HepG2 (cell line): ENCODE data around the gene USP32. TPM values are rescaled to one million over a fixed set of nuclear protein-coding genes. Genes with fewer than 3 reads are reported as not detected.
A peak's percentile ranks its signal among the peaks of the same experiment; 100 is the strongest.

Experiments used
- CBX2 ChIP-seq, 2 experiments: fragments of 200-600 bp in 1 of 2; sonication (generic); formaldehyde crosslinking in 1 of 2; IDR thresholded peaks; 2 replicates each; pipeline versions ENCODE4 v1.7.0 to v1.8.1; 2018 to 2022; ENCODE audit warnings: low read depth in 2 of 2, low read length in 1 of 2, mild to moderate bottlenecking in 1 of 2, missing genetic modification reagents in 1 of 2
- CREM ChIP-seq, 2 experiments: sonication (generic) in 1 of 2; formaldehyde crosslinking in 1 of 2; IDR thresholded peaks; 2 replicates each; pipeline versions ENCODE4 v1.4.0 to v1.6.1; 2016 to 2020; ENCODE audit warnings: antibody characterized with exemption in 1 of 2, mild to moderate bottlenecking in 1 of 2, missing genetic modification reagents in 1 of 2
- DNMT3B ChIP-seq: conservative IDR thresholded peaks from 2 replicates; pipeline ENCODE4 v1.6.1; 2016; ENCODE audit warnings: missing biosample characterization, control low read depth
- FOSL2 ChIP-seq: sonication (generic); formaldehyde crosslinking; IDR thresholded peaks from 2 replicates; pipeline ENCODE4 v1.4.0; 2020; ENCODE audit warnings: missing genetic modification reagents
- HCFC1 ChIP-seq: fragments of 150-350 bp; IDR thresholded peaks from 2 replicates; pipeline ENCODE4 v1.6.1; 2014; ENCODE audit warnings: low read depth, low read length
- MAFK ChIP-seq, 2 experiments: IDR thresholded peaks in 1 of 2; conservative IDR thresholded peaks in 1 of 2; 2 replicates each; pipeline ENCODE4 v1.6.1; 2011; ENCODE audit warnings: improper control_type of control experiment in 2 of 2, low read length in 2 of 2
- MIER3 ChIP-seq: IDR thresholded peaks from 2 replicates; pipeline ENCODE4 v1.6.1; 2016; ENCODE audit warnings: missing compliant biosample characterization, borderline replicate concordance
- MLLT10 ChIP-seq: sonication (generic); formaldehyde crosslinking; IDR thresholded peaks from 2 replicates; pipeline ENCODE4 v1.4.0; 2020; ENCODE audit warnings: missing genetic modification reagents
- MXI1 ChIP-seq: IDR thresholded peaks from 3 replicates; pipeline ENCODE4 v1.6.1; 2012; ENCODE audit warnings: low read depth, low read length, inconsistent platforms, borderline replicate concordance
- NR2F1 ChIP-seq, 2 experiments: fragments of 450-650 bp in 1 of 2; formaldehyde crosslinking in 1 of 2; IDR thresholded peaks; 2 replicates each; pipeline versions ENCODE4 v1.5.0 to v1.6.1; 2016 to 2020; ENCODE audit warnings: mild to moderate bottlenecking in 1 of 2, missing compliant biosample characterization in 1 of 2, missing genetic modification reagents in 1 of 2, moderate library complexity in 1 of 2
- PAF1 ChIP-seq: IDR thresholded peaks from 2 replicates; pipeline ENCODE4 v1.6.1; 2016; ENCODE audit warnings: missing genetic modification reagents, missing compliant biosample characterization
- RFX5 ChIP-seq: IDR thresholded peaks from 2 replicates; pipeline ENCODE4 v1.6.1; 2011; ENCODE audit warnings: low read depth, low read length, improper control_type of control experiment
- SYNCRIP ChIP-seq: fragments of 200-400 bp; formaldehyde crosslinking; IDR thresholded peaks from 2 replicates; pipeline ENCODE4 v1.6.1; 2018; ENCODE audit warnings: mild to moderate bottlenecking, low read depth, low read length; ENCODE audit not compliant: insufficient read depth
- YY1 ChIP-seq: IDR thresholded peaks from 2 replicates; pipeline ENCODE4 v1.6.1; 2011; ENCODE audit warnings: low read length, low read depth, moderate library complexity, mild to moderate bottlenecking; ENCODE audit not compliant: insufficient read depth, insufficient replicate concordance
- ZFP36L1 ChIP-seq: sonication (generic); formaldehyde crosslinking; IDR thresholded peaks from 2 replicates; pipeline ENCODE4 v1.8.0; 2022; ENCODE audit warnings: mild to moderate bottlenecking, missing genetic modification reagents, moderate library complexity
- ZNF7 ChIP-seq: IDR thresholded peaks from 2 replicates; pipeline ENCODE4 v1.6.1; 2016; ENCODE audit warnings: missing biosample characterization, missing genetic modification reagents
- ZNF891 ChIP-seq: sonication (generic); formaldehyde crosslinking; IDR thresholded peaks from 2 replicates; pipeline ENCODE4 v1.5.0; 2020; ENCODE audit warnings: mild to moderate bottlenecking, missing genetic modification reagents
- ZSCAN30 ChIP-seq: sonication (generic); formaldehyde crosslinking; IDR thresholded peaks from 2 replicates; pipeline ENCODE4 v1.5.0; 2020; ENCODE audit warnings: mild to moderate bottlenecking, missing genetic modification reagents
- polyA plus RNA-seq, 8 experiments: library from polyadenylated mRNA; depleted of rRNA in 3 of 8; stranded (reverse) in 7 of 8; unstranded in 1 of 8; fragments of >200 nt; fragmentation: Illumina TruSeq in 4 of 8; extraction: Trizol in 4 of 8; gene quantifications; 2 replicates each; pipeline versions ENCODE4 v1.2.1 to v1.2.3, GENCODE V29; 2011 to 2016; ENCODE audit warnings: low read depth in 4 of 8, missing spikeins in 1 of 8, mixed read lengths in 1 of 8; ENCODE audit not compliant: insufficient read depth in 1 of 8
- total RNA-seq, 5 experiments: library from RNA; depleted of rRNA; stranded (reverse); fragments of >200 nt; fragmentation: Illumina TruSeq; extraction: Trizol; gene quantifications; 2 replicates each; pipeline ENCODE4 v1.2.3, GENCODE V29; 2016; ENCODE audit warnings: low read depth in 1 of 5
- TF ChIP-seq, protein P1 (sequence below): sonication (generic); formaldehyde crosslinking; IDR thresholded peaks from 2 replicates; pipeline ENCODE4 v1.9.0; 2021; ENCODE audit warnings: mild to moderate bottlenecking, missing genetic modification reagents
- TF ChIP-seq, protein P2 (sequence below): sonication (generic); formaldehyde crosslinking; IDR thresholded peaks from 2 replicates; pipeline ENCODE4; 2020; ENCODE audit warnings: missing genetic modification reagents, mild to moderate bottlenecking, borderline replicate concordance
- TF ChIP-seq, protein P3 (sequence below): sonication (generic); formaldehyde crosslinking; IDR thresholded peaks from 2 replicates; pipeline ENCODE4 v1.8.1; 2023; ENCODE audit warnings: mild to moderate bottlenecking, missing genetic modification reagents, borderline replicate concordance

The USP32 gene
- total and polyA plus RNA-seq, 2 of the 13 experiments (the other 11 are each of a cell fraction or from before 2014, with no cell fraction given), result 24.9 to 39.9 TPM

DNA sequence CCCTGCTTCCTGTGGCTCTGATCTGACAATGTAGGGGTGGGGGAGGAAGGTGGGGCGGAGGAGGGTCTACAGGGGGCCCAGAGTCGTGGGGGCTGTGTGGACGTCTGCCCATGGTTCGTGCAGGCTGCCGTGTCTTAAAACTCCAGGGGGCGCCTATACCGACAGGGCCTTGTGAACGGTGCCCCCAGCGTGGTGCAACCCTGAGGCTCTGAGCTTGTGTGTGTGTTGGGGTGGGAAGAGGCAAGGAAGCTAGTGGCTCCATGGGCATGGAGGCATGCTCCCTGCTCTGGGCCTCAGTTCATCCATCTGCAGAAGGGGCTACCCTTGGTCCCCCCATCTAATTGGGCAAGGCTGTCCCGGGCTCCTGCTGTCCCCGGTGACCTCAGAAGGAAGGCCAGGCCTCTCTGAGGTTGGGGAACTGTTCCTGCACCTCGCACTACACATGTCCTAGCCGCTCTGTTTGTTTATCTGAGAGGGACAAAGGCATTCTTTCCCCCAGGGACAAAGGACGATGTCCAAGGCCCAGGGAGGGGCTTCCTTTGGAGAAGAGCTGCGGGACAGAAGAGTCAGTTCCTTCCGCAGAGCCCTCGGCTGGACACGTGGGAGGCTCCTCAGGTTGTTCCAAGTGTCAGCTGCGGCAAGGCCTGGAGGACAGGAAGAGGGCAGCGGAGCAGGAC lies 228.7 kb downstream of the USP32 start (continued):
- TF ChIP-seq, protein P1, sequence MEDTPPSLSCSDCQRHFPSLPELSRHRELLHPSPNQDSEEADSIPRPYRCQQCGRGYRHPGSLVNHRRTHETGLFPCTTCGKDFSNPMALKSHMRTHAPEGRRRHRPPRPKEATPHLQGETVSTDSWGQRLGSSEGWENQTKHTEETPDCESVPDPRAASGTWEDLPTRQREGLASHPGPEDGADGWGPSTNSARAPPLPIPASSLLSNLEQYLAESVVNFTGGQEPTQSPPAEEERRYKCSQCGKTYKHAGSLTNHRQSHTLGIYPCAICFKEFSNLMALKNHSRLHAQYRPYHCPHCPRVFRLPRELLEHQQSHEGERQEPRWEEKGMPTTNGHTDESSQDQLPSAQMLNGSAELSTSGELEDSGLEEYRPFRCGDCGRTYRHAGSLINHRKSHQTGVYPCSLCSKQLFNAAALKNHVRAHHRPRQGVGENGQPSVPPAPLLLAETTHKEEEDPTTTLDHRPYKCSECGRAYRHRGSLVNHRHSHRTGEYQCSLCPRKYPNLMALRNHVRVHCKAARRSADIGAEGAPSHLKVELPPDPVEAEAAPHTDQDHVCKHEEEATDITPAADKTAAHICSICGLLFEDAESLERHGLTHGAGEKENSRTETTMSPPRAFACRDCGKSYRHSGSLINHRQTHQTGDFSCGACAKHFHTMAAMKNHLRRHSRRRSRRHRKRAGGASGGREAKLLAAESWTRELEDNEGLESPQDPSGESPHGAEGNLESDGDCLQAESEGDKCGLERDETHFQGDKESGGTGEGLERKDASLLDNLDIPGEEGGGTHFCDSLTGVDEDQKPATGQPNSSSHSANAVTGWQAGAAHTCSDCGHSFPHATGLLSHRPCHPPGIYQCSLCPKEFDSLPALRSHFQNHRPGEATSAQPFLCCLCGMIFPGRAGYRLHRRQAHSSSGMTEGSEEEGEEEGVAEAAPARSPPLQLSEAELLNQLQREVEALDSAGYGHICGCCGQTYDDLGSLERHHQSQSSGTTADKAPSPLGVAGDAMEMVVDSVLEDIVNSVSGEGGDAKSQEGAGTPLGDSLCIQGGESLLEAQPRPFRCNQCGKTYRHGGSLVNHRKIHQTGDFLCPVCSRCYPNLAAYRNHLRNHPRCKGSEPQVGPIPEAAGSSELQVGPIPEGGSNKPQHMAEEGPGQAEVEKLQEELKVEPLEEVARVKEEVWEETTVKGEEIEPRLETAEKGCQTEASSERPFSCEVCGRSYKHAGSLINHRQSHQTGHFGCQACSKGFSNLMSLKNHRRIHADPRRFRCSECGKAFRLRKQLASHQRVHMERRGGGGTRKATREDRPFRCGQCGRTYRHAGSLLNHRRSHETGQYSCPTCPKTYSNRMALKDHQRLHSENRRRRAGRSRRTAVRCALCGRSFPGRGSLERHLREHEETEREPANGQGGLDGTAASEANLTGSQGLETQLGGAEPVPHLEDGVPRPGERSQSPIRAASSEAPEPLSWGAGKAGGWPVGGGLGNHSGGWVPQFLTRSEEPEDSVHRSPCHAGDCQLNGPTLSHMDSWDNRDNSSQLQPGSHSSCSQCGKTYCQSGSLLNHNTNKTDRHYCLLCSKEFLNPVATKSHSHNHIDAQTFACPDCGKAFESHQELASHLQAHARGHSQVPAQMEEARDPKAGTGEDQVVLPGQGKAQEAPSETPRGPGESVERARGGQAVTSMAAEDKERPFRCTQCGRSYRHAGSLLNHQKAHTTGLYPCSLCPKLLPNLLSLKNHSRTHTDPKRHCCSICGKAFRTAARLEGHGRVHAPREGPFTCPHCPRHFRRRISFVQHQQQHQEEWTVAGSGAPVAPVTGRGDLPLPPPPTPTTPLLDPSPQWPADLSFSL (CRISPR knock-in tag), result 0 out of 2 replicates have a peak, but pooled peaks have one; percentile 23
- TF ChIP-seq MXI1 (no peak), ZNF891 (CRISPR knock-in tag) (no peak; the same call in 1 of the 2 replicates), RFX5 (no peak), ZNF7 (CRISPR knock-in tag) (no peak), HCFC1 (no peak), MLLT10 (CRISPR knock-in tag) (no peak), SYNCRIP (no peak), ZFP36L1 (no peak), MIER3 (CRISPR knock-in tag) (no peak), CREM (IDR thresholded peaks at IDR 0.05) (no peak), CREM (CRISPR knock-in tag; IDR thresholded peaks at IDR 0.05) (no peak), YY1 (no peak), CBX2 (IDR thresholded peaks at IDR 0.05; ENCODE audit: low read depth, low read length) (no peak), CBX2 (CRISPR knock-in tag; IDR thresholded peaks at IDR 0.05; ENCODE audit: low read depth) (no peak), PAF1 (CRISPR knock-in tag) (no peak), FOSL2 (no peak), ZSCAN30 (no peak), DNMT3B (CRISPR knock-in tag) (no peak), NR2F1 (CRISPR knock-in tag; IDR thresholded peaks at IDR 0.05) (no peak), MAFK (conservative IDR thresholded peaks at IDR 0.05 in 1 of 2, IDR thresholded peaks at IDR 0.05 in 1 of 2; ENCODE audit: low read length in 2 of 2) (no peak)
- TF ChIP-seq, protein P2, sequence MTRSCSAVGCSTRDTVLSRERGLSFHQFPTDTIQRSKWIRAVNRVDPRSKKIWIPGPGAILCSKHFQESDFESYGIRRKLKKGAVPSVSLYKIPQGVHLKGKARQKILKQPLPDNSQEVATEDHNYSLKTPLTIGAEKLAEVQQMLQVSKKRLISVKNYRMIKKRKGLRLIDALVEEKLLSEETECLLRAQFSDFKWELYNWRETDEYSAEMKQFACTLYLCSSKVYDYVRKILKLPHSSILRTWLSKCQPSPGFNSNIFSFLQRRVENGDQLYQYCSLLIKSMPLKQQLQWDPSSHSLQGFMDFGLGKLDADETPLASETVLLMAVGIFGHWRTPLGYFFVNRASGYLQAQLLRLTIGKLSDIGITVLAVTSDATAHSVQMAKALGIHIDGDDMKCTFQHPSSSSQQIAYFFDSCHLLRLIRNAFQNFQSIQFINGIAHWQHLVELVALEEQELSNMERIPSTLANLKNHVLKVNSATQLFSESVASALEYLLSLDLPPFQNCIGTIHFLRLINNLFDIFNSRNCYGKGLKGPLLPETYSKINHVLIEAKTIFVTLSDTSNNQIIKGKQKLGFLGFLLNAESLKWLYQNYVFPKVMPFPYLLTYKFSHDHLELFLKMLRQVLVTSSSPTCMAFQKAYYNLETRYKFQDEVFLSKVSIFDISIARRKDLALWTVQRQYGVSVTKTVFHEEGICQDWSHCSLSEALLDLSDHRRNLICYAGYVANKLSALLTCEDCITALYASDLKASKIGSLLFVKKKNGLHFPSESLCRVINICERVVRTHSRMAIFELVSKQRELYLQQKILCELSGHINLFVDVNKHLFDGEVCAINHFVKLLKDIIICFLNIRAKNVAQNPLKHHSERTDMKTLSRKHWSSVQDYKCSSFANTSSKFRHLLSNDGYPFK (CRISPR knock-in tag), result peak; percentile 73
- TF ChIP-seq, protein P3, sequence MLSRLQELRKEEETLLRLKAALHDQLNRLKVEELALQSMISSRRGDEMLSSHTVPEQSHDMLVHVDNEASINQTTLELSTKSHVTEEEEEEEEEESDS (CRISPR knock-in tag), result no peak
